GM10248 (cell line): ENCODE measurements around the gene PREX1.

Experiments used
- CTCF ChIA-PET: fragments of 300-600 bp; sonication (Branson Sonifier 250); formaldehyde crosslinking; extraction: SDS; loops from one replicate; lab custom pipeline; 2021; ENCODE audit warnings: antibody characterized with exemption; lab: Yijun Ruan, JAX
- POLR2A ChIA-PET: fragments of 350-650 bp; sonication (Branson Sonifier 250); formaldehyde crosslinking; extraction: SDS; loops from one replicate; lab custom pipeline; 2020; ENCODE audit warnings: antibody characterized with exemption; lab: Yijun Ruan, JAX
- DNase-seq: peaks from one replicate; pipeline ENCODE4 v3.0.0; 2012; ENCODE audit errors: extremely low spot score
- TF ChIP-seq, protein P1 (sequence below): IDR thresholded peaks from 2 replicates; pipeline ENCODE4 v1.5.1; 2012; ENCODE audit warnings: mild to moderate bottlenecking, low read depth; ENCODE audit errors: extremely low read depth, missing control alignments, control extremely low read depth

The PREX1 gene

DNA sequence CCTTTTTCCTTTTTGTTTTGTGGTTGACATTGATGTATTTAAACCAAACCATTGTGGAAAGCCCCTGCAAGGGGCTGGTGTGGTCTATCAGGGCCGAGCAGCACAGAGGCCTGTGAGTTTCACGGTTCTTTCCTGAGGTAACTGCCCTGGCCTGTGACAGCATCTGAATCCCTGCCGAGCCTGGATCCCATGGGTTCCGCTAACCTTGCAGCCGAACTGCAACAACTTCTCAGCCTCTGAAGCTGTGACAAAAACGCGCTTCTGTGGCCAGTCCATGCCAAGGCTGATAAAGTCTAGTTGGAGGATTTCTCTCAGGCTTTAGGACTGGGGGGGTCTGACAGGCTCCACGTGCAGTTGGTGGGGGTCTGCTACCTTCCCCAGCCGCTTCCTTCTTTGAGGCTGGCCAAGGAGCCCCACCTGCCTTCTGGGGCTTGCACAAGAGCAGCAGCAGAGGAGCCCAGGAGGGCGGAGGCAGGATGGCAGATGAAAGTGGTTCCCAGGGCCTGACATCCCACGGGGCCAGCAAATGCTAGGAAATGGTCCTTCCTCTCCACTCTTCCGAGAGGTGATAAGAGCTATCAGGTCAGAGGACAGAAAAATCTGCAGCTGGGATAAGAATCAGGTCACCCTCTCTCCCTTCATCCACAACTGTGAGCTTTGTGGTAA is 150.9 kb downstream of the PREX1 start:
- TF ChIP-seq, protein P1, sequence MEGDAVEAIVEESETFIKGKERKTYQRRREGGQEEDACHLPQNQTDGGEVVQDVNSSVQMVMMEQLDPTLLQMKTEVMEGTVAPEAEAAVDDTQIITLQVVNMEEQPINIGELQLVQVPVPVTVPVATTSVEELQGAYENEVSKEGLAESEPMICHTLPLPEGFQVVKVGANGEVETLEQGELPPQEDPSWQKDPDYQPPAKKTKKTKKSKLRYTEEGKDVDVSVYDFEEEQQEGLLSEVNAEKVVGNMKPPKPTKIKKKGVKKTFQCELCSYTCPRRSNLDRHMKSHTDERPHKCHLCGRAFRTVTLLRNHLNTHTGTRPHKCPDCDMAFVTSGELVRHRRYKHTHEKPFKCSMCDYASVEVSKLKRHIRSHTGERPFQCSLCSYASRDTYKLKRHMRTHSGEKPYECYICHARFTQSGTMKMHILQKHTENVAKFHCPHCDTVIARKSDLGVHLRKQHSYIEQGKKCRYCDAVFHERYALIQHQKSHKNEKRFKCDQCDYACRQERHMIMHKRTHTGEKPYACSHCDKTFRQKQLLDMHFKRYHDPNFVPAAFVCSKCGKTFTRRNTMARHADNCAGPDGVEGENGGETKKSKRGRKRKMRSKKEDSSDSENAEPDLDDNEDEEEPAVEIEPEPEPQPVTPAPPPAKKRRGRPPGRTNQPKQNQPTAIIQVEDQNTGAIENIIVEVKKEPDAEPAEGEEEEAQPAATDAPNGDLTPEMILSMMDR: no peak
- POLR2A ChIA-PET: no interaction called here
- CTCF ChIA-PET: interaction anchor here (0.9 to 2.2 kb wide), 3 partner anchors 10 to 228 kb away, joined by 3 to 6 read pairs (median 5); no protein-coding TSS in a partner anchor
- no peak for DNase-seq

DNA sequence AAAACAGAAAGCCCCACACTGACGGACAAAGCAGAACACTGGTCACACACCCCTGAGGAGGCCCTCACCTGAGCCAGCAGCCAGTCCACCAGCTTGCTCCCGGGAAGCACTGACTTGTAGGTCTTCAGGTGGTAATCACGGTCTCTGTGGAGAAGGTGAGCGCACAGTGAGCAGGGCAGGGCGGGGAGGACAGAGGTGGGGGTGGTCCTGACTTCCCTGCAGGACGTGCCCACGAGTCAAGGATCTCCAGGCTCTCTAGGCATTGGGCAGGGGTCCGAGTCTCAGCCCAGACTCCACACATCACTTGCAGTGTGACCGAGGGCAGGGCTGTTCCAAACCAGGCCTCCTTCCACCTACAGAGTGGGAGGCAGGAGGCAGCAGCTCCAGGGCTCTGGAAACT is 151.7 kb downstream of the PREX1 start:
- POLR2A ChIA-PET: no interaction called here
- CTCF ChIA-PET: interaction anchor here (2.2 kb wide), 1 partner anchor 229 kb away, joined by 6 read pairs; no protein-coding TSS in a partner anchor
- no peak for DNase-seq
- TF ChIP-seq, protein P1: no peak

DNA sequence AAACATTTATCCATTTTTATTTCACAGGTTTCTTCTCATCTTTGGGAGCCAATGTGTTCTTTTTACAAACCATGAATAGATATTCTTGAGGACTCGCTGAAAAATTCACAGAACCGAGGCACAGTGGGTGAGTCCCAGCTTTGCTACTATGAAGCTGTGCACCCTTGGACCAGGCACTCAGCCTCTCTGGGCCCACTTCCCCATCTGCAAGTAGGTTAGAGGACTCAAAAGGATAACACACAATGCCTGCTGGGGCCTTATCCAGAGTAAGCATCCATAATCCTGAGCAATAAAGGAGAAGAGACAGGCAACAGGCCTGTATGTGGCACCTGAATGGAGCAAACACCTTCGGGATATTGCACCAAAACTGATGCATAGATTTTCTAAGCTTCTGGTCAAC is 153.3 kb downstream of the PREX1 start:
- TF ChIP-seq, protein P1: no peak
- no peak for DNase-seq
- ChIA-PET CTCF (no interaction called here), POLR2A (no interaction called here)

DNA sequence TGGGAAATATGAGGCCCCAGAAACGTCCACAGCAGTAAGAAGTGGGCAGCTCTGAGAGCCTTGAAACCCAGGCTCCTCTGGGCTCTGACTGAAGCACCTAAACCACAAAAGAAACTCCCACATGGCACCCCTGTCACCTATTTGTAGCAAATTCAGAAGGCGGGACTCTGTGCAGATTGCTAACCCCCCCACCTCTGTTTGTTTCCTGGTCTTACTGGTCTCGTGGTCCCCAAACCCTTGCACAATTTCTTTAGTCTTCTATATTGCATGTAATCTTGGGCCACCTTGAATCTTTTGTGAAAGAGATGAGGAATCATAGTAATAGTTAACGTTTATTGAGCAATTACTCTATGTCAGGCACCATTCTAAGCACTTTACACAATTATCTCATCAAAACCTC is 154.3 kb downstream of the PREX1 start:
- no peak for DNase-seq
- ChIA-PET CTCF (interaction anchor here (1.0 to 1.6 kb wide), 2 partner anchors 9 to 16 kb away, joined by 3 to 4 read pairs; no protein-coding TSS in a partner anchor), POLR2A (no interaction called here)
- TF ChIP-seq, protein P1: no peak

DNA sequence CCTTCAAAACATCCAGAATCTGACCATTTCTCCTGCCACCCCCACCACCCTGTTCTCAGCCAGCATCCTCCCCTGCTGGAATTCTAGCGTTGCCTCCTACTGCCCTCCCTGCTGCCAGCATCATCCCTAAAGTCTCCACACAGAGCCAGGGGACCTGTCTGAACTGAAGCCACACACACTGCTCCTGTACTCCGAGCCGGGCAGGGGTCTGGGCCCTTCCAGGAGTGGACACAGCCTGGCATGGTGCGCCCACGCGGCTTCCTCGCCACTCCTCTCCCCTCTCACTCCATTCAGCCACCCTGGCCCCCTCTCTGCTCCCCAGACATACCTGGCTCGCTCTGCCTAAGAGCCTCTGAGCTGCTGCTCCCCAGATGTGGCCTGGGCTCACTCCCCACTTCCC is 155.5 kb downstream of the PREX1 start:
- ChIA-PET CTCF (interaction anchor here (1.3 to 2.2 kb wide), 2 partner anchors 15 to 37 kb away, joined by 3 to 6 read pairs; no protein-coding TSS in a partner anchor), POLR2A (no interaction called here)
- TF ChIP-seq, protein P1: no peak
- no peak for DNase-seq

DNA sequence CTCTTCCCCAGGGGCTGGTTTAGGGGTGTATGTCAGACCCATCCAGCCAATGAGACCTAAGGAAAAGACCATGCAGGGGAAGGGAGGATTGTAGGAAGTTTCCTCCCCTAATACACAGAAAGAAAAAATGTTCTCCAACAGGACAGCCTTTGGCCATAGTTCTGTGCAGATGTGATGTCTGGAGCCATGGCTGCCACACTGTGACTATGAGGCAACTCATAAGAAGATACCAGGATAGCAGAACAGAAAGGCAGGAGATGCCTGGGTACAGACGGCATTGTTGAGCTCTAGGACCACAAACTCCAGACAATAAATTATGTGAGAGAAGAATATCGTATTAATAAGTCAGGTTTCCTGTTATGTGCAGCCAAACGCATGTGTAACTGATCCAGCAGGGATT is 156.7 kb downstream of the PREX1 start:
- ChIA-PET POLR2A (no interaction called here), CTCF (interaction anchor here (1.0 to 2.2 kb wide), 2 partner anchors 10 to 13 kb away, joined by 3 to 6 read pairs; no protein-coding TSS in a partner anchor)
- TF ChIP-seq, protein P1: no peak
- DNase-seq: no peak
